ENCODE results near the gene NTHL1.
A peak's percentile ranks its signal among the peaks of the same experiment; 100 is the strongest.

NTHL1 gene

GRCh38 chr16:2032285-2033056, 15.2 kb downstream of the NTHL1 start:
- Mint-ChIP-seq H3K27ac (peak overlapping the region; percentile 80 to 90 (median 81)), H3K36me3 (ENCODE audit: low read depth) (peaks cover 4% of the 10 kb centered on the region), H3K9me3 (no peaks in the 10 kb centered on the region), H3K4me3 (peak overlapping the region in 2 of 3 experiments; percentile 3 to 6), H3K4me1 (peaks cover 19% of the 10 kb centered on the region), H3K27me3 (ENCODE audit: low read depth) (peaks cover 3% of the 10 kb centered on the region)
- TF ChIP-seq CTCF (IDR thresholded peaks at IDR 0.05; ENCODE audit: unreplicated experiment in 3 of 3) = no peak

DNA sequence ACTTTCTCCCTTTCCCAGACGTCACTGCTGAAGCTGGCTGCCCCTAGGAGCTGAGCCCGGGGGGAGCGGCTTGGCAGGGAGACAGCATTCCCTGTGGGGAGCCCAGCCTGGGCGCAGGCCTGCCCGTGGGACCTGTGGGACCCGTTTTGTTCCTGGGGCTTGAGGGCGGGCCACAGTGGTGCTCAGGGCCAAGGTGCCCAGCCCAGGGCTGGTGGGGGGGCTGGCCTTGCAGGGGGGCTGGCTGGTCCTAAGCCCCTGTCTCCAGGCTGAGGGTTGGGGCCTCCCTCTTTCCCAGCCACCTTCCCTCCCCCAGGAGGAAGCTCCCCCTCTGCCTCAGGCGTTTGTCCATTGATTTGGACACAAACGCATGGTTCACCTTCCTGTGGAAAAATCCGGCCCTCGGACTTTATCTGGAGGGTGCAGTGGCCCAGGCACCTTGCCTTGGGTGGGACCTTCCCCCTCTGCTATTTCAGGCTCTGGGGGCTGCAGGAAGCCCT, 16.5 kb downstream of the NTHL1 start:
- Mint-ChIP-seq H3K4me3 (no peak overlapping the region), H3K27ac (peak overlapping the region in 1 of 3 experiments; percentile 27), H3K9me3 (no peaks in the 10 kb centered on the region), H3K4me1 (peaks cover 18% of the 10 kb centered on the region), H3K27me3 (ENCODE audit: low read depth) (peaks cover 3% of the 10 kb centered on the region), H3K36me3 (ENCODE audit: low read depth) (peaks cover 4% of the 10 kb centered on the region)
- no peak for TF ChIP-seq CTCF (IDR thresholded peaks at IDR 0.05; ENCODE audit: unreplicated experiment in 3 of 3)

- Mint-ChIP-seq H3K27ac (peak overlapping the region in 1 of 3 experiments; percentile 42), H3K27me3 (ENCODE audit: low read depth) (peaks cover 3% of the 10 kb centered on the region), H3K36me3 (ENCODE audit: low read depth) (peaks cover 4% of the 10 kb centered on the region), H3K9me3 (no peaks in the 10 kb centered on the region), H3K4me3 (peak overlapping the region; percentile 62 to 79 (median 75)), H3K4me1 (peaks cover 18% of the 10 kb centered on the region)
- TF ChIP-seq CTCF (IDR thresholded peaks at IDR 0.05; ENCODE audit: unreplicated experiment in 3 of 3) = no peak
These were observed 17.6 kb downstream of the NTHL1 start for GRCh38 chr16:2030036-2030435.

GRCh38 chr16:2029350-2029749, 18.3 kb downstream of the NTHL1 start:
- Mint-ChIP-seq H3K27me3 (ENCODE audit: low read depth) (peaks cover 3% of the 10 kb centered on the region), H3K4me1 (peaks cover 16% of the 10 kb centered on the region), H3K36me3 (ENCODE audit: low read depth) (peaks cover 4% of the 10 kb centered on the region), H3K27ac (peak overlapping the region in 1 of 3 experiments; percentile 60), H3K9me3 (no peaks in the 10 kb centered on the region), H3K4me3 (peak overlapping the region in 2 of 3 experiments; percentile 62 to 79)
- no peak for TF ChIP-seq CTCF (IDR thresholded peaks at IDR 0.05; ENCODE audit: unreplicated experiment in 3 of 3)

GRCh38 chr16:2028620-2029220, 18.9 kb downstream of the NTHL1 start:
- no peaks in the 10 kb centered on the region for H3K9me3 Mint-ChIP-seq
- H3K4me1 Mint-ChIP-seq = peaks cover 16% of the 10 kb centered on the region
- H3K36me3 Mint-ChIP-seq (ENCODE audit: low read depth) = peaks cover 4% of the 10 kb centered on the region
- peak overlapping the region; percentile 90 to 97 (median 94) for H3K4me3 Mint-ChIP-seq
- H3K27me3 Mint-ChIP-seq (ENCODE audit: low read depth) = peaks cover 3% of the 10 kb centered on the region
- no peak for TF ChIP-seq CTCF (IDR thresholded peaks at IDR 0.05; ENCODE audit: unreplicated experiment in 3 of 3)
- peak overlapping the region; percentile 57 to 90 (median 86) for H3K27ac Mint-ChIP-seq

Measured in nephron (organoid).